NCI-H1436 (cell line): Measurements from ENCODE around the gene GGA3.

Source experiments
- DNase-seq: peaks from one replicate; lab custom pipeline; 2025; lab: John Stamatoyannopoulos, UW

The GGA3 gene

DNA sequence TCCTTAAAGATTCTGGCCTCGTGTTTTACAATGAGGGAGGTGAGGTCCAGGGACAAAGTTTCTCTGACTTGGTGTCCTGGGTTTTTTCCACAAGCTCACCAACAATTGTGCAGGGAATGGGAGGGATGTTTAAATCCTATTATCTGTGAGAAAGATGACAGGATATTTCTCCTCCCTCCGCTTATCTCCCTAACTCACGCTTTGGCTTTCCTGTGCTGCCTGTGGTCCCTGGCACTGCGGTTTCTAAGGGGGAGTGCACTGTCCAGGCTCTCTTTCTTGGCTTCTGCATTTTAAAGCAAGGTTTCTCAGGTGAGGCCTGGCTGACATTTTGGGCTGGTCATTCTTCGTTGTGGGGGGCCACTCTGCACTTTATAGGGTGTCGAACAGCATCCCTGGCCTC is 16.4 kb downstream of the GGA3 start:
- DNase-seq, result no peak

DNA sequence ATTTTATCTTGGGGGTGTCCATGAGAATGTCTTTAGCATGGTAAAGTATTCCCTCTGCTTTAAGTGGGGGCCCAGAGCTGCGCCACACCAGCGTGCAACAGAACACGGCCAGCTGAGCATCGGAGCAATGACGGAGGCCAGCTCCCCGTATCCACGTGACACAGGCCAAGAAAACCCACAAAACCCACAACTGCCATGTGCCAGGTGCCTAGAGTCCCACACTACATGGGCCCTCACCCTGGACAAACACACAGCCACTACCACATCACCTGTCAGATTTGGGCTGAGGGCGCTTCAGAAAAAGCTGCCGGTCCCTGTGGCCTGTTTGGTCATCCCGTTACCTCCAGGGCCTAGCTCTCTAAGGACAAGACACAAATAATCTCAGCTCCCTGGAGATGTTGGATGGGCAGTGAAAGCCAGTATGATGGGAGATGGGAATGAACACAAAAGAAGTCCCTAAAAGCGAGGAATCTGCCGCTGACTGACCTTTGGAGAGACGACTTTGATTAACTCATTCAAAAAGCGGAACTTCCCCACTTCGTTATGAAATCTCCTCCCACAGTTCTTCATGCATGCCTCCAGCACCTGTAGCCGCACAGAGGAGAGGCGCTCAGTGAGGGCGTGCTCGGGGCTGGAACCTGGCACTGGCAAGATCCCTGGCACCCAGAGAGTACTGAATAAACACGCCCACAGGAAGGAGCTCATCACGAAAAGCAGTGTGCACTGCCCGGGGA is 17.1 kb downstream of the GGA3 start:
- no peak for DNase-seq

DNA sequence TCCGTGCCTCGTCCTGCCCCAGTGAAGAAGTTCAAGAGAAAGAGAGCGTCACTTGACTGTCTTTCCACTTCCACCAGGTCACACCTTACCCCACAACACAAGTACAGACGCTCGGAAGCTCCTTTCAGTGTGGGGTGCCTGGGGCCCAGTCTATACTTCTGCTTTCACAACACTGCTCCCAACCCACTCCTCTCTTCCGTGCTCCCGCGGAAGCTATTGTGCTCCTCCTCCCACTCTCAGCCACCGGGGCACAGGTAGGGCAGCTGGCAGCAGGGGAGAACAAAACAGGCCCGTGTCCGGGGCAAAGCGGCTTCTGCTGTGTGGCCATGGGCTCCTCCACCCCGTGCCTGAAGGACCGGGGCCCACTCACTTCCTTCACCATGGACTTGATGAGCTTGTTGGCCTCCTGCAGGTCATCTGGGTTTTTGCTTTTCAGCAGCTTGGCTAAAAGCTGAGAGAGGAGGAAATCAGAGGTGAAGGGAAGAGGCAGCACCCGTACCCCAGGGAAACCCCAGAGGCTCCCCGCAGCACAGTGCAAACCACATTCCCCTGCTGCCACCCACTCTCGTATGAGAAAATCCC is 18.9 kb downstream of the GGA3 start:
- DNase-seq, result no peak

DNA sequence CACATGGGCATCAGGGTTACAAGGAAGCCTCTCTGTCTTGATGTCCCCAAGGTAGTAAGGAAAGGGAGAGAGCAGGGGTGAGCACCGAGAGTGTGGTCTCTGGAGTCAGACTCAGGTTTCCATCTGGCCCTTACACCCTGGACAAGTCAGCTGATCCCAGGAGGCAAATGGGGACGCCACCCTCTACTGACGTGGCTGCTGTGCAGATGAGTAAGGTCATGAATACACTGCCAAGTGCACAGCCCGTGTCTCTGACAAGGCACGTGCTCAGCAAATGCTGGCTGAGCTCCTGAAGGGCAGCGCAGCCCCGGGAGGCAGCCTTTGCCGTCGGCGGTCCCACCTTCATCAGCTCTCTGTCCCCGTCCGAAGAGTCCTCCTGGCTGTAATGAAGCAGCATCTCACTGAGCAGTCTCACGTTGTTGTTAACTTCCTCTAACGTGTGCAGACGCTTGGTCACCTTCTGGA is 19.4 kb downstream of the GGA3 start:
- no peak for DNase-seq

DNA sequence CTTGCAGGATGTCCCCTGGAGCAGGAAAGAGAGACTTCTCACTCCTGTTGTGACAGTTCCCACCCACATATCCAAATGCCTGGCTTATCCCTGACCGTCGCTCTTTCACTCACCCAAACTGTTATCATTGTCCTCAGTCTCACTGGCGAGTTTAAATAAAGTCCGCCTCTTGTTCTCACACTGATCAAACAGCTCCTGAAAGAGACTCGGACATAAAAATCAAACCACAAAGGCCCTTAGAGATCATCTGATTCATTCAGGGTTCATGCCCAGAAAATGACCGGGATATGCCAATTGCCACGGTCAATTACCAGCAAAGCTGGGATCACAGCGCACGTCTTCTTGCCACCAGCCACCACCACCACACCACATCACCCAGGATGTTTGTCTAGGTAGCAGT is 19.9 kb downstream of the GGA3 start:
- DNase-seq, result no peak

DNA sequence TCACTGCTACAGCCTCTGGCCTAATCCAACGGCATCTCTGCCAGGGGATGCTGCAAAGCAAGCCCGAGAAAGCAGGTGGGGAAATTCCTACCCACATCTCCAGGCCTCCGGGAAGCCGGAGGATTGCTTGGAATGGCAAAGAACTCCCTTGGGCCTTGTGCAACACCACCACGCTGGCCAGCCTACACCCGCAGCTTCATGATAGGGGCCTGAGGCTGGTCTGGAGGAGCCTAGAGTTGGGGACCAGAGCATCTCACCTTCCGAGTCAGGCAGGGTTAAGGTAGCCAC is 20.3 kb downstream of the GGA3 start:
- DNase-seq, result no peak

DNA sequence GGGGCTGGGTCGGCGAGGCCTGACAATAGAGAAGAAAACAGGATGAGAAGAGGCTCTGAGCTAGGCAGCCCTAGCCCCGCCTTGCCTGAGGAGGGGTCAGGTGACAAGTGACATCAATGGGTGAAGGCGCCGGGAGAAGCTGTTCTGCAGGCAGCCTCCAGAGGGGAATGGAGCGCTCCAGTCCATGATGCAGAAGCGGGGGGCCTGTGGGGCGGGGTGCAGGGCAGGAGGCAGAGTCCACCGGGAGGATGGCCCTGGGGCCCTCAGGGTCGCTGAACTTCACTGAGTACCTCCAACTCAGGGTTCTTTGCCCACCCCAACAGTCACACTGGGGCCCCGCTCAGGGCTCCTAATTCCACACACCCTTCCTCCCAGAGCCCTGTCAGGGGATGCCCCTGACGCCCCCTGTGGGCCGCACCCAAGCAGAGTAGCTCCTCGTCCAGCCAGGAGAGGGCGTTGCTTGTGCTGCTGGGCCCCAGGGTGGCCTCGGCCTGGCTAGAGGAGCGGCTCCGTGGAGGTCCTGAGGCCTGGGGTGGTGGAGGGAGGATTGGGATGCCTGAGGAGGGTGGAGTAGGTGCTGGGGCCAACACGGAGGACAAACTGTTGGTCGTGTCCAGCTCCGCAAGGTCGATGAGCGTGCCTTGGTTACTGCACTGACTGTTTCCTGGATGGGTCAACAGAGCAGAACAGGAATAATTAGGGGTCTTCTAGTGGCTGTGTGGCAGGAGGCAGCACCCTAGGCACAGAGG is 20.8 kb downstream of the GGA3 start:
- peak; percentile 88 for DNase-seq

DNA sequence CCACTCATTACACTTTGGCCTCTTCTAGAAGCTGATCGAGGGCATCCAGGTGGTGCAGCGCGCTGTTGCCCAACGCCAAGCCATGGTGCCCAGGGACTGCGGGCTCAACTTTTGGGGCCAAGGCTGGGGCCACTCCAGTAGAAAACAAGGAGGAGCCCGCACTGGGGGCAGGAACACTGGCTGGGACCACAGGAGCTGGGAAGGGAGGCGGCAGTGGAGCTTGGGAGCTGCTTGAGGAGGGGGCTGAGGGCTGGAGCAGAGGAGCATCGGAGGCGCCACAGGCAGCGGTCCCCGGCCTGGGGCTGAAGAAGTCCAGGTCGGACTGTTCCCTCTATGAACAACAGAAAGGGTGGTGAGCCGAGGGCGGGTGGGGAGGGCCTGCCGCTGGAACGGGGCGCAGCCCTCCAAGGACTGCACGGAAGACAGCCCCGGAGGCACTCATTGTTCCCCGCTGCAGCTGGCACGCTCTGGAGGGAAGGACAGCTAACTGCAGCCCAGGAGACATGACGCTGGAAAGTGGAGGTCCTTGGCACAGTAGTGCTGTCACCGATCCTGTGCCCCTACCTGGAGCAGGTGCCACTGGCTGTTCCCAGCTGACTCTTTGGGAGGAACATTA is 21.5 kb downstream of the GGA3 start:
- no peak for DNase-seq

DNA sequence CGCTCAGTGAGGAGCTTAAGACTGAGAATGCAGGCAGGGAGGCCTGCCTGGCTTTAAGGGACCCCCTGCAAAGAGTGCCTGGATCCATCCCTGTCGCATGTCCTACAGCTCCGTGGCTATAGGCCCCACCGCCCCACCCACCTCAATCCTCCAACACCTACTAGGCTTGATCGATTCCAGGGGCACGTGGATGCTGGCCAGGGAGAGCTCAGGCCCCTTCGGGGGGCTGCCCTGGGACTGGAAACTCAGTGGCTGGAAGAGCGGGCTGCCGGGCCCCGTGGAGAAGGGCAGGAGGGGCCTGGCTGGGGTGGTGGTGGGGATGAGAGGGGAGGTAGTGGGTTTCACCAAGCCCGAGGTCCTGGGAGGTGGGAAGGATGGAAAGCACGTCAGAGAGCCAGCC is 22.2 kb downstream of the GGA3 start:
- DNase-seq, result no peak

DNA sequence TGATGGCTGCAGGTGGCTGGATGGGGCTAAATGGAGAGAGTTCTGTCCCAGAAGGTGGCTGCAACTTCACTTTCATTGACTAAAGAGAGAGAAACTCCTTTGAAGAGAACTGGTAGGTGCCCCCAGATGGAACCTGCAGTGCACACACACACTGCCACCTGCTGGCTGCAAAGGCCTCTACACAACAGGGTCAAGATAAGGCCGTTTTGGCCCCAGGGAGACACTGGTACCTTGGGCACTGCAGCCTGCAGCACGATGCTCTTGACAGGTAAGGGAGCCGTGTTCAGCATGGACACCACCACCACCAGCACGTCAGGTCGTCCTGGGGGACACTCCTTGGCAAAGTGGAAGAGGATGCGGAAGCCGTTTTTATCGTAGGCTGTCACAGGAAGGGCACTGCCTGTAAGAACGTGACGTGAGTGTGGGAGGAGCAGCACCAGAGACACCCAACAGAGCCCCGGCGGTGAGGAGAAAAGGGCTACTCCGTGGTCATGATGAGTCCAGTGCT is 22.7 kb downstream of the GGA3 start:
- DNase-seq, result peak; percentile 62

DNA sequence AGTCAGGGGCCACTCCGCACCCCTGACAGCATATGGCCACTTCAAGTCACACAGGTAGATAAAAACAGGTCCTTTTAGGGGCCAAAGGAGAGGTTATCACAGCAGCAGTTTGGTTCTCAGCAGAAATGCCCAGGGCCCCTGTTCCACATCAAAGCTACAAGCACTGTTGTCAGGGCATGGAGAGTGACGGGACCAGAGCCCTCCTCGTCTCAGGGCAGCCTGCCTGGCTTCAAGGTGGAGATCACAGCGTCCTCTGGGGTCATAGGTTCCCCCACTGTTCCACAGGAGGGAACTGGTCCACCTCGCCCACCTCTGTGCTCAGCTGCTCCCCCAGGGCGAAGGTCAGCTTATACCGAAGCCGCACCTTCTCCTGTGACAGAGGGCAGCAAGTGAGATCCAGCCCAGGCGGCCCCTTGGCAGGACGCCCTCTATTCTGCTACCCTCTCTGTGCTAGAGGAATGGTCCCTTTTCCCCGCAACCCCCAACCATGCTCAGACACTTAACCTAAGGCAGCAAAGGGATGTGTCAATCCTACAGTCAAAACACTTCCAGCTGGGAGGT is 23.3 kb downstream of the GGA3 start:
- DNase-seq, result no peak

DNA sequence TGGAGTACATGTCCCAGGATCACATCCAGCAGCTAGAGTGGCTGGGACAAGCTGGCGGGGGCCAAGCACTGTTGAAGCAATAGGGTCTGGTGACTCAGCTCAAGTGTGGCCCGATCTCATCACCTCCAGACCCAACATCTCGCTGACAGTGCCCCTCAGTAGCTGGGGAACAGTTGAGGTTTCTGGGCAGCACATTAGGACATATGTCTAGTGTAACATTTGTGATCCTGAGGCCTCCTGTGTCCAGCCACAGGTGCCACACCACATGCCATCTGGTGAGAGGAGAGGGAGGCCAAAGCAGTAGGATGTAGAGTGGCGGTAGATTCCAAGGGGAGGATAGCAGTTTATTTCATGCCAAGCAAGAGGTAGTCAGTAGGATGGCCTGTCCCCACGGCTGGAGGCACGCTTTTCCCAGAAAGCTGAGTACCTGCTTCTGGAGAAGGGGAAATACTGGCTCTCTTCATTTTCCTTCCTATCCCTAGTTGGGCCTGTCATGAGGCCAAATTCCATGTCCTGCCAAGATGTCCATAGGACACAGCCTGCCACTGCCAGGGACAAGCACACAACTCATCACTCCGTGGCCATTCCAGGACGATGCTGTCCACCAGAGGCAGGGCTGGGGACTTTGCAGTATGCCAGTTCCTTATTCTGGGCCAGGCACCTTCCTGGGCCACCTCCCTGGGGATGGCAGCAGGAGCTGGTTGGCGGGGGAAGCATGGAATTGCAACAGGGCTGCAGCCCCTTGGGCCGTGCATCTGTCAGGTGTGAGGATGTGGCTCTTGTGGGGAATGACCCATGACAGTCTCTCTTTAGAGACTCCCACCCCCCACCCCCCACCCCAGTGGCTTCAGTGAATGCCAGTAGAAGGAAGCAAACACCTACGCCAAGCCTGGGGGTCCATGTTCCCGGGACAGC is 24.0 kb downstream of the GGA3 start:
- DNase-seq, result no peak

DNA sequence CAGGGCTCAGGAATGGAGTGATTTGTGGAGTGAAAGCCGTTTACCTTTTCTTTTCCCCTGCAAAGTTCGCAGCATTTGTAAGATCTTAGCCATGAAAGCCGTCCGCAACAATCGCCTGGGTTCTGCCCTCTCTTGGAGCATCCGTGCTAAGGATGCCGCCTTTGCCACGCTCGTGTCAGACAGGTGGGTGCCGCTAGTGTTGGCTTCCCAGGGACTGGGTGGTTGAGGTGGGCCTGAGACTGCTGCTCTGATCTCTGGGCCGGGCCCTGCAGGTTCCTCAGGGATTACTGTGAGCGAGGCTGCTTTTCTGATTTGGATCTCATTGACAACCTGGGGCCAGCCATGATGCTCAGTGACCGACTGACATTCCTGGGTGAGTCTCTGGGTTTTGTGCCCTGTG is 28.6 kb downstream of the GGA3 start:
- no peak for DNase-seq

DNA sequence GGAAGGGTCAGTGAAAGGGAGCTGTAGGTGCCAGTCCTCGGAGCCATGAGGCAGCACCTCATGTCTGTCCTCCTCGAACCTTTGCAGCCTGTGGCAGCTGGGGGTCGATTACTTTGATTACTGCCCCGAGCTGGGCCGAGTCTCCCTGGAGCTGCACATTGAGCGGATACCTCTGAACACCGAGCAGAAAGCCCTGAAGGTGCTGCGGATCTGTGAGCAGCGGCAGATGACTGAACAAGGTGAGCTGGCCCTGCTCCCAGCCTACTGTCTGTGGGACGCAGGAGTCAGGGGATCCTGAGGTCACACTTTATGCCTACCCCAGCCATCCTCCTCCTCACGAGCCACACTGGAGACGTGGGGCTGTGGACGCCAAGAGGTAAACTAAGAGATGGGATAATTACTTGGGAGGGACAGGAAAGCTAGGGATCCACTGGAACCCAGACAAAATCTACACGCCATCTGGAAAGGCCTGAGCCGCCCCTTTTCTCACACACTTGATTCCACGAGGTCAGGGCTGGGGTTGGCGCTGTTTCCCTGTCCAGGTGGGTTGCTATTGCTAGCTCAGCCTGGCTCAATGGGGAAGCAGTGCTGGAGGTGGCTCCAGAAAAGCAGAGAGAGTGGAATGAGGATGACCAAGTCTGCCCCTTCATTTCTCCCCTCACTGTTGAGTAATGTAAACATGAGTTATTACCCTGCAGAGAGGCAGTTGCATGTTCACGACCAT is 29.5 kb downstream of the GGA3 start:
- no peak for DNase-seq

DNA sequence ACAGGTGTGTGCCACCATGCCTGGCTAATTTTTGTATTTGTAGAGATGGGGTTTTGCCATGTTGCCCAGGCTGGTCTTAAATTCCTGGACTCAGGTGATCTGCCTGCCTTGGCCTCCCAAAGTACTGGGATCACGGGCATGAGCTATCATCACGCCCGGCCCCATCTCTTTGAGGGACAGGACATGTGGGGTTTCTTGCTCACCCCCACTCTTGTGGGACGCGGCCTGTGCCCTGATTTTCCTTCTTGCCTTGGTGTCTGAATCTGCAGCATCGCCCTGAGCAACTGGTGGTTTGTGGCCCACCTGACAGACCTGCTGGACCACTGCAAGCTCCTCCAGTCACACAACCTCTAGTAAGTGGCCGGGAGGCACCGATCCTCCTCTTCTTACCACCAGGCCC is 30.3 kb downstream of the GGA3 start:
- DNase-seq, result no peak

DNA sequence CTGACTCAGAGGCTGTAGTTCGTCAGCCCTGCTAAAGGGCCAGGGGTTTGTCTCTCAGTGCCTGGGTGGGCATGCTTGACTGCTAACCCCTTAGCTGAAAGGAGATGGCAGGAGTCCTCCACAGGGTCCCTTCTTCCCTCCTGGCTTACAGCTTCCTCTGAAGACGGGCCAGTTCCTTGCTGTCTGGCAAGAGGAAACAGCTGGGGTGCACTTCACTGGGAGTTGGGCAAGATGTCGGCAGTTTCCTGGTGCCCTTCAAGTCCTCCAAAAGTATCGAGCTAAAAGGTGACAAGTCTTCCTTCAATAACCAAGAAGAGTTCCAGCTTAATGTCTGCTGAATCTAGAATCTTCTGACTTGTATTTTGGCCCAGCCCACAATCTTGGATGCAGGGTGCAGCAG is 32.6 kb downstream of the GGA3 start:
- no peak for DNase-seq

DNA sequence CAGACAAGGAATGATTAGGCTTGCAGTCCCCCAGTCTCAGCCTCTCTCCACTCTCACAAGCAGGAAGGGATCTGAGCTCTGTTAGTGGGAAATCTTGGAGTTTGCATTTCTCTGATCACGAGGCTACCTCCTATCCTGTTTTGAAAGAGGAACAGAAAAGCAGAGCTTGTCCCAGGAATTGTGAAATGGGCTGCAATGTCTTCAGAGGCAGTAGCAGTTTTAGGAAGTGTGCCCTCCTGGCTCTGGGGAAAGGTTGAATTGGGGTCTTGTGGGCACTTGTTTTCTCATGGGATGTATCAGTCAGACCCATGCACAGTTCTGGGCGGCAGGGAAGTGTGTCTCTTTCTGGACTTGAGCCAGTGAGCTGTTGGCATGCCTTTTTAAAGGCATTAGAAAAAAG is 33.1 kb downstream of the GGA3 start:
- no peak for DNase-seq

DNA sequence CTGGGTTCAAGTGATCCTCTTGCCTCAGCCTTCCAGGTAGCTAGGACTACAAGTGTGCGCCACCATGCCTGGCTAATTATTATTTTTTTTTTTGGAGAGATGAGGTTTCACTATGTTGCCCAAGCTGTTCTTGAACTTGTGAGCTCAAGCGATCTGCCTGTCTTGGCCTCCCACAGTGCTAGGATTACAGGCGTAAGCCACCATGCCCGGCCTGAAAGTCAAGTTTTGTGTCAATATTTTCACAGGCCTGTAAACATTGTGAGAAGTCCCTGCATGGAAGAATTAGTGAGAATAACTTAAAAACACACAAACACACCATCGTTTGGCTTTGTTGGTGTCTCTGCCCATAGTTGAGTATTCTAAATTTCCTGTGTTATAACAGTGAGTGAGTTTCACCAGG is 33.7 kb downstream of the GGA3 start:
- DNase-seq, result no peak

DNA sequence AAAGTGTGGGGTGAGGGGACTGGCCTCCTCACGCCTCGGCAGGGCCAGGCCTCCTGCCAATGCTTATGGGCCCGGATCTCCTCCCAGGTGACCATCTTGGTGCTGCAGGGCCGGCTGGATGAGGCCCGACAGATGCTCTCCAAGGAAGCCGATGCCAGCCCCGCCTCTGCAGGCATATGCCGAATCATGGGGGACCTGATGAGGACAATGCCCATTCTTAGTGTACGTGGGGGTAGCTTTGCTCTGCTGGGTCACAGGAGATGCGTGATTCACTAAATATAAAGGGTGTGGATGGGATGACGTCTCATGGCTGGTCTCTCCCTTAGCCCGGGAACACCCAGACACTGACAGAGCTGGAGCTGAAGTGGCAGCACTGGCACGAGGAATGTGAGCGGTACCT is 36.4 kb downstream of the GGA3 start:
- no peak for DNase-seq

DNA sequence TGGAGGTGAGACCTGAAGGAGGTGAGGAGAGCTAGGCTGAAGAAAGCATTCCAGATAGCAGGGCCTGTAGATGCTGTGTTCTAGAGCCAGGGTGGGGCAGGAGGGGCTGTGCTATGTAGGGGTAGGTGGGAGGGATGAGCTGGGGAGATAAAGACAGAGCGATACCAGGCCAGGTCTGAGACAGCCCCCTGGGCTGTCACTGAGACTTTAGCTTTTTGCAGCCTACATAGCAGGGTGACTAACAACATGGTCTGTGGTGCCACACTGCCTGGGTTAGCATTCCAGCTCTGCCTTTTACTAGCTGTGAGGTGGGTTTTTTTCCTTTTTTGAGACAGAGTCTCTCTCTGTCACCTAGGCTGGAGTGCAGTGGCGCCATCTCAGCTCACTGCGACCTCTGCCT is 41.6 kb downstream of the GGA3 start:
- no peak for DNase-seq

DNA sequence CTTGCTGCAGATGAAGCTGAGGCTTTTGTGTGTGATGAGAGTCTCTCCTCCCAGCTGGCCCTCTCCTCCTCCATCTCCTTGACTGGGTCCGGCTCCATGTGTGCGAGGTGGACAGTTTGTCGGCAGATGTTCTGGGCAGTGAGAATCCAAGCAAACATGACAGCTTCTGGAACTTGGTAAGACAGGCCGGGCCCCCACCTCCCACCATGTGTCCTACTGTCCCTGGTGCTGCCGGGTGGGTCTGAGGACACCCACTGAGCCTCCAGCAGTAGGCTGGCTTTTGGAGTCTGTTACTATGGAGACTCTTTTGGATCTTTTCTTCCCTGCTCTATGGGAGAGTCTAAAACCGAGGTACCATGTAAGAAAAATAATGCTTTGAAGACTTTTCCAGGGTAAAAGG is 43.3 kb downstream of the GGA3 start:
- DNase-seq, result no peak
